DND-41 (cell line): ENCODE measurements around the gene EXOC3L1.

ENCODE experiments used
- EZH2 ChIP-seq: IDR thresholded peaks from 3 replicates; pipeline ENCODE4 v1.6.1; 2012; ENCODE audit warnings: borderline replicate concordance, low read depth, mild to moderate bottlenecking, moderate library complexity, low read length, inconsistent platforms; ENCODE audit not compliant: severe bottlenecking
- TF ChIP-seq, protein P1 (sequence below): IDR thresholded peaks from 2 replicates; pipeline ENCODE4 v1.5.1; 2012; ENCODE audit warnings: borderline replicate concordance, low read length, moderate library complexity, mild to moderate bottlenecking; ENCODE audit not compliant: poor library complexity, severe bottlenecking; ENCODE audit errors: extremely low read depth

DNA sequence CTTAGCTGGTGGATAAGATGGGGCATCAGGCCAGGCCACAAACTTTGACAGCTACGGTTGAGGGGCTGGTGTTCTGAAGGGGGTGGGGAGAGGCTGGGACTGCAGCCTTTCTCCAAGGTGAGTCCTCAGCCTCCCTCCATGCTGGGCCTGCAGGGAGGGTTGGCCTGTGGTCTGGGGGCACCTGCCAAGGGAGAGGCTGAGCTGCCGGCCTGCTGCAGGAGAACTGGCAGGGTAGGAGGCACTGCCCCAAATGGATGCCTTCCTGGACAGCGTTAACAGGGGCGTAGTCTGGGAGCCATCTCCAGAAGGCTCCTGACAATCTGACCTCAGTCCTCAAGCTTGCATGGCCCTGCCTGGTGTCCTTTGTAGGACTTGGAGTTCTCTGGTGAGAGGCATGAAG is 14.1 kb upstream of the EXOC3L1 start:
- TF ChIP-seq, protein P1, sequence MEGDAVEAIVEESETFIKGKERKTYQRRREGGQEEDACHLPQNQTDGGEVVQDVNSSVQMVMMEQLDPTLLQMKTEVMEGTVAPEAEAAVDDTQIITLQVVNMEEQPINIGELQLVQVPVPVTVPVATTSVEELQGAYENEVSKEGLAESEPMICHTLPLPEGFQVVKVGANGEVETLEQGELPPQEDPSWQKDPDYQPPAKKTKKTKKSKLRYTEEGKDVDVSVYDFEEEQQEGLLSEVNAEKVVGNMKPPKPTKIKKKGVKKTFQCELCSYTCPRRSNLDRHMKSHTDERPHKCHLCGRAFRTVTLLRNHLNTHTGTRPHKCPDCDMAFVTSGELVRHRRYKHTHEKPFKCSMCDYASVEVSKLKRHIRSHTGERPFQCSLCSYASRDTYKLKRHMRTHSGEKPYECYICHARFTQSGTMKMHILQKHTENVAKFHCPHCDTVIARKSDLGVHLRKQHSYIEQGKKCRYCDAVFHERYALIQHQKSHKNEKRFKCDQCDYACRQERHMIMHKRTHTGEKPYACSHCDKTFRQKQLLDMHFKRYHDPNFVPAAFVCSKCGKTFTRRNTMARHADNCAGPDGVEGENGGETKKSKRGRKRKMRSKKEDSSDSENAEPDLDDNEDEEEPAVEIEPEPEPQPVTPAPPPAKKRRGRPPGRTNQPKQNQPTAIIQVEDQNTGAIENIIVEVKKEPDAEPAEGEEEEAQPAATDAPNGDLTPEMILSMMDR, result no peak
- no peak for TF ChIP-seq EZH2
